RWPE1 (cell line): ENCODE results near the gene PNMT.
A peak's percentile ranks its signal among the peaks of the same experiment; 100 is the strongest.

Source experiments
- CTCF ChIA-PET: fragments of 350-600 bp; sonication (Branson Sonifier 250); formaldehyde crosslinking; extraction: SDS; loops from one replicate; lab custom pipeline; 2021; lab: Yijun Ruan, JAX
- POLR2A ChIA-PET: fragments of 400-600 bp; formaldehyde crosslinking; extraction: SDS; loops from one replicate; lab custom pipeline; 2020; ENCODE audit warnings: antibody characterized with exemption; ENCODE audit not compliant: low non-redundant PET; lab: Yijun Ruan, JAX
- DNase-seq: peaks from one replicate; pipeline ENCODE4 v3.0.0; 2012; ENCODE audit warnings: low spot score
- H3K27ac ChIP-seq: fragments of 450-650 bp; 2 replicates; pipeline ENCODE4 v1.5.1; 2017
- TF ChIP-seq, protein P1 (sequence below): fragments of 450-650 bp; conservative IDR thresholded peaks from 2 replicates; pipeline ENCODE4 v1.5.1; 2017; ENCODE audit warnings: low read depth, mild to moderate bottlenecking

The PNMT gene

DNA sequence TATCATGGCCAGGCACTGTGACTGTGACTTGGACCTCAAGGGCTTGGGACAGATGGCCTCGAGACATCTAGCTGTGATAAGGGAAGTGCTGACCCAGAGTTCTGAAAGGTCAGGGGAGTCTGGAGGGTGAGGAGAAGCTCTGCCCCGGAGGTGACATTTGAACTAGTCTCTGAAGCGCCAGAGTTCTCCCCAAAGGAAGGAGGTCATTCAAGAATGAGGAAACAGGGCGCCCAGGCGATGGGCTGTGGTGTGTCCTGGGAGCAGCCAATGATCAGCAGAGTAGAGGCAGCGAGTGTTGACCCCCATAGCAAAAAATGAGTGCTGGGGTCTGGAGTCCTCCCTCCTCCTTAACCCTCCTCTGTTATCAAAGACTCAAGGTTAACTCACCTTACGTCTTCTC is 26.4 kb upstream of the PNMT start:
- no peak for DNase-seq
- no peak overlapping the region for H3K27ac ChIP-seq
- ChIA-PET POLR2A (no interaction called here), CTCF (interaction anchor here (0.6 kb wide), 1 partner anchor 11 kb away, joined by 4 read pairs; no protein-coding TSS in a partner anchor)
- TF ChIP-seq, protein P1, sequence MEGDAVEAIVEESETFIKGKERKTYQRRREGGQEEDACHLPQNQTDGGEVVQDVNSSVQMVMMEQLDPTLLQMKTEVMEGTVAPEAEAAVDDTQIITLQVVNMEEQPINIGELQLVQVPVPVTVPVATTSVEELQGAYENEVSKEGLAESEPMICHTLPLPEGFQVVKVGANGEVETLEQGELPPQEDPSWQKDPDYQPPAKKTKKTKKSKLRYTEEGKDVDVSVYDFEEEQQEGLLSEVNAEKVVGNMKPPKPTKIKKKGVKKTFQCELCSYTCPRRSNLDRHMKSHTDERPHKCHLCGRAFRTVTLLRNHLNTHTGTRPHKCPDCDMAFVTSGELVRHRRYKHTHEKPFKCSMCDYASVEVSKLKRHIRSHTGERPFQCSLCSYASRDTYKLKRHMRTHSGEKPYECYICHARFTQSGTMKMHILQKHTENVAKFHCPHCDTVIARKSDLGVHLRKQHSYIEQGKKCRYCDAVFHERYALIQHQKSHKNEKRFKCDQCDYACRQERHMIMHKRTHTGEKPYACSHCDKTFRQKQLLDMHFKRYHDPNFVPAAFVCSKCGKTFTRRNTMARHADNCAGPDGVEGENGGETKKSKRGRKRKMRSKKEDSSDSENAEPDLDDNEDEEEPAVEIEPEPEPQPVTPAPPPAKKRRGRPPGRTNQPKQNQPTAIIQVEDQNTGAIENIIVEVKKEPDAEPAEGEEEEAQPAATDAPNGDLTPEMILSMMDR: no peak

DNA sequence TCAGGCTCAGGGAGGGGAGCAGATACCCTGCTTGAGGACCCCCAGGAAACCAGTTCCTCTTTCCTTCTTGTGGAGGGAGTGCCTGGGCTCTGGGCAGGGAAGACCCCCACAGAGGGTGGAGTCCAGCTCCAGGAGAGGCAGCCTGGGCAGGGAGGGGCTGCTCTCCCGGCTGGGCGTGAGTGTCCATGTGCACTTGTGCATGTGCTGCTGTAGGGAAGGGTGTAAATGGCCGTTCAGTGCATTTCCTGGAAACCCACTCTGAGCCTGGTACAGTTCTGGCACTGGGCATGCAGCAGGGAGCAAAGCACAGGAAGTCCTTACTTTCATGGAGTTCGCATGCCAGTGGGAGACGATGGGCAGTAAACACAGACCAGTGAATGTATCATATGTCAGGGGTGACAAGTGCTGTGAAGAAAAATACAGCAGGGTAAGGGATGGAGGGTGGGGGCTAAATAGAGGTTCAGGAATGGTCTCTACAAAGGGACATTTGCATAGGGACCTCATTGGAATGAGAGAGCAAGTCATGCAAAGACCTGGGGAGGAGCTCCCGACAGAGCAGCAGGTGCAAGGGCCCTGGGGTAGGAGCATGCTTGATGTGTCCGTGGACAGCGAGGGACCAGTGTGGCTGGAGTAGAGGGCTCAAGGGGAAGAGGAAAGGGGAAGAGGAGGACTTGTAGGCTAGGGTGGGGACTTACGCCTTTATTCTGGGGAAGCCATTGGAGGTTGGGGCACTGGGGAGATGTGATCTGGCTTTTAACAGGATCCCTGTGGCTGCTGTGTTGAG is 25.8 kb upstream of the PNMT start:
- ChIA-PET CTCF (interaction anchor here (1.9 to 2.9 kb wide), 2 partner anchors 11 to 20 kb away, joined by 6 to 23 read pairs; no protein-coding TSS in a partner anchor), POLR2A (no interaction called here)
- no peak for DNase-seq
- no peak overlapping the region for H3K27ac ChIP-seq
- TF ChIP-seq, protein P1: no peak

DNA sequence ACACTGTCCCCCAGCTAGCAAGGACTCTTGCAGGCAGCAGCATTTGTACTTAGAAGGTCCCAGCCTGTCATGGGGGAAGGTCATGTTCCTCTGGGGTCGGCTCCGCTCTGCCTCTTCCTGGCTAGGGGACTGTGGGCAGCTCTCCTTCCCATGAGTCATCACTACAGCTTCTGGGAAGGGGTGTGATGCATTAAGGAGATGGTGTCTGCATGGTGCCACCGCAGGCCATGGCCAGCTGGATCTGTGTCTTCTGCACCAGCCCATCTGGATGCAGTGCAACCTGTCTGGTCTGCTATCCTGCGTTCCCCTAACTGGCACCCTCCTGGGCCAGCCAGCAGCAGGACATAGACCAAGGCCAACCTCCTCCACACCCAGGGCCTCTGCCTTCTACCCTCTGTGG is 25.0 kb upstream of the PNMT start:
- CTCF ChIA-PET: interaction anchor here (0.5 to 2.9 kb wide), 3 partner anchors 10 to 21 kb away, joined by 3 to 23 read pairs (median 6); no protein-coding TSS in a partner anchor
- POLR2A ChIA-PET: no interaction called here
- TF ChIP-seq, protein P1: no peak
- H3K27ac ChIP-seq: peak overlapping the region; percentile 11; the same call in 1 of the 2 replicates
- DNase-seq: no peak

DNA sequence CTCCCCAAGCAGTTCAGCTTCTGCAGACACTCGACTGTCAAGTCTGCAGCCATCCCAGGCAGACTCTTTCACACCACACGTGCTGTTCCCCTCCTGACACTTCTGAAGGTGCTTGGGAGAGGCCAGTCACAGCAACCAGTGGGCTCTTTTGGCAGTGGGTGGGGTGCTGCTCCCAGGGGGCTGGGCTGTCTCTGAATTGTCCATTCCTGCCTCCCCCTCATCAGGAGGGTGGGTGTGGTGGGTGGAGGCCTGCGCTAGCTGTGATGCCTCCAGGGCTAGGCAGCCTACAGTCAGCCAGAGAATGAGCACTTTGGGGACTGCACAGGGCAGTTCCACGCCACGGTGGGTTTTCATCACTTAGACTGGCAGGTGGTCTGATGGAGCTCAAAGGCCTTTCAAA is 21.0 kb upstream of the PNMT start:
- DNase-seq: no peak
- no peak overlapping the region for H3K27ac ChIP-seq
- TF ChIP-seq, protein P1: no peak
- ChIA-PET CTCF (interaction anchor here (1.0 to 1.2 kb wide), 3 partner anchors 12 to 21 kb away, joined by 3 to 4 read pairs (median 4); partner anchors contain the start of gene PNMT), POLR2A (no interaction called here)

DNA sequence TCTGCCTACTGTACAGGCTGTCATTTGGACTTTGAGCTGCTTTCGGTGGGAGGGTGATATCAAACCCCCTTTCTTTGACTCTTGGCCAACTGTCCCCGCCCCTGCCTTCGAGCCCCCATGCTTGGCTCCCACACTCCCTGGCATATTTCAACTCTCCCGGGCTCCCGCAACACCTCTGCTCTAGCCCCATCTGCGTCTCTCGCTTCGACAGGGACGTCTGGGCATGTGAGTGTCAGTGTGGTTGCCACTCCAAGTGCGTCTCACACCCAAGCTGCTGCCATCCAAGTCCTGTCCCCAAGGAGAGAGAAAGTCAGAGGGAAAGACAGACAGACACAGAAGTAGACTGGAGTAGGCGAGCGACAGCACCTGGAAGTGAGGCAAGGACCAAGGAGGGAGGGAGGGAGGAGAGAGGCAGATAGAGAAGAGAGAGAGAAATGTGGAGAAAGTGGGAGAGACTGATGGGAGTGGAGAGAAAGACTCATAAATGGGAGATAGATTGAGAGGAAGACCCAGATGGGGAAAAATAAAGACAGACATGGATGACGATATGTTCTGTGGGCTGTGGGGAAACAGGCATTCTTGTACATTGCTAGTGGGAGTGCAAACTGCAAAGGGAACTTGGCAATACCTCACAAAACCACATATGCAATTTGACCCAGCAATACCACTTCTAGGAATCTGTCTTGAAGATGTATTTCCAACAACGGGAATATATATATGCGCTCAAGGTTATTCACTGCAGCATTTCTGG is 19.5 kb upstream of the PNMT start:
- H3K27ac ChIP-seq: peak overlapping the region; percentile 18; the same call in 1 of the 2 replicates
- POLR2A ChIA-PET: no interaction called here
- CTCF ChIA-PET: interaction anchor here (0.6 to 1.2 kb wide), 2 partner anchors 16 to 106 kb away, joined by 4 to 5 read pairs; no protein-coding TSS in a partner anchor
- TF ChIP-seq, protein P1: no peak
- no peak for DNase-seq

DNA sequence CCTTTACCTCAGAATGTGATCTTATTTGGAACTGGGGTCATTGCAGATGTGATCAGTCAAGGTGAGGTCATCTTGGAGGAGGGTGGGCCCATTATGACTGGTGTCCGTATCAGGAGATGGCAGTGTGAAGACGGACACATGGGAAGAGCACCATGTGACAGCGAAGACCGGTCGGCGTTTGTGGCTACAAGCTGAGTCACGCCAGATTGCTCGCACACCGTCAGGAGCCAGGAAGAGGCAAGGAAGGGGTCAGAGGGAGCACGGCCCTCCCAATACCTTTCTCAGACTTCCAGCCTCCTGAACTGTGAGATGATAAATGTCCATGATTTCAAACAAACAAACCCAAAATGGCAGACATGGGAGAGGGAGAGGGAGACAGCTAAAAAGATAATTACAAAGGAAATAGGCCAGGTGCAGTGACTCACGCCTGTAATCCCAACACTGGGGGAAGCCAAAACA is 18.1 kb upstream of the PNMT start:
- ChIA-PET POLR2A (no interaction called here), CTCF (interaction anchor here (1.2 kb wide), 1 partner anchor 15 kb away, joined by 7 read pairs; no protein-coding TSS in a partner anchor)
- TF ChIP-seq, protein P1: no peak
- DNase-seq: no peak
- H3K27ac ChIP-seq: no peak overlapping the region
